ENCODE data around the gene MSI2.

The MSI2 gene

DNA sequence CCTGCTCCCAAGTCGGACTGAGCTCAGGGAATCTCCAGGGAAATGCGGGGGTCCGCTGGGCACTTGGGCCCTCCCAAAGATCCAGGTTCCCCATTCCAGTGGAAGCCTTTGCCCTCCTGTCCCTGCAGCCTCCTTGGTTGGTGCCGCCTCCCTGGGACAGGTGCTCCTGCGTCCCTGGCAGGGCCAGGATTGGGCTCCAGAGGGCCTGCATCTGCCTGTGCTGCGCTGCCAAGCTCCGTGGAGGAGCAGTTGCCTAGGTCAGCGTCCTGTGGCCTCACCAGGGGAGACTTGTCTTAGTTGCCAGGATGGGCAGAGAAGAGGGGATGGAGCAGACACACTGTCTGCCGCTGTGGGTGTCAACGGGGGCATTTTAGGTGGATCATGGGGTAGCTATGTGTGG, 67.1 kb downstream of the MSI2 start:
- DNase-seq, result no peak

DNA sequence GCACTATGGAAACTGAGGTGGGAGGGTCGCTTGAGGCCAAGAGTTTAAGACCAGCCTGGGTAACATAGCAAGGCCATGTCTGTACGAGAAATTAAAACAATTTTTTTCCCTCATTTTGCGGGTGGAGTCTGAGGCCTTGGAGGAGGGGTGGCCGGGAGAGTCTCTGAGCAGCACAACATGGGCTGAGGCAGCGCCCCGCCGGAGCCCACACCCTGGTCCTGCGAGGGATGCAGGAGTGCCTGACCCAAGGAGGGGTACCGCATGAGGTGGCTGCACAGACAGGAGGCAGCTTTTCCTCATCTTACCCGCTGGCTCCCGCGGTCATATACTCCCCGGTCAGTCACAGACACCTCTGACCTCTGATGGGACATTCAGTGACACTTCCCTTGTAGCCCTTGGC, 67.7 kb downstream of the MSI2 start:
- DNase-seq, result no peak

DNA sequence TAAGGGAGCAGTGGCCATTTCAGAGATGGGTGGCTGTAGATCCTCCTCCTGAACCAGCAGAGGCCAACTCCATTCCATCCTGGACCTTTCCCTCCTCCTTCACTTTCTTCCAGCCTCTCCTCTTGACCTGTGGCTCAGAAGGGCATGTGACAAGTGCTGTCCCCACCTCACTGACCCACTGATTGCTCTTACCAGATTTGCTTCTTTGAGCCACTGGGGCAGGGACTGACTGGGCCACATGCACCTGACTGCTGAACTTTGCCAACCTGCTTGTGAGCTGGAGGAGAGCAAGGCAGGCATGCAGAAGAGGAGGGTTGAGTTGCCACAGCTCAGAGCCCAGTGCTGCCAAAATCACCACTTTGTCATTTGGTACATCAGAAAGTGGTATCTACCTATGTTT, 68.3 kb downstream of the MSI2 start:
- no peak for DNase-seq

DNA sequence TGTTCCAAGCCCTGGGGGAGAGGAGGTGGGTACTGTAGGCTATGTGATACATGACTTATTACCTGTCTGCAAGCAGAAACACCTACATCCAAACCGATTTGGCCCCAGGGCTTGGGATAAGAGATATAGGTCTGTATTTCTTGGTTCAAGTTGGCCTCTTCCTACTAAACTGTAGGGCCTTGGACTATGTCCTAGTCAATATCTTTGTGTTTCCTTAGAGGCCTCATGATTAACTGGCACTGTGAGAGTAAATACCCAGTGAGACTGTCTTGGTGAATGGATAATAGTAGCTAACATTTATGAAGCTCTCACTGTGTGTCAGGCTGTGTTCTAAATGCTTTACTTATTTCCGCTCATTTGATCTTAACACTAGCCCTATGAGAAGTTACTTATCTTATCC, 70.0 kb downstream of the MSI2 start:
- DNase-seq, result no peak

DNA sequence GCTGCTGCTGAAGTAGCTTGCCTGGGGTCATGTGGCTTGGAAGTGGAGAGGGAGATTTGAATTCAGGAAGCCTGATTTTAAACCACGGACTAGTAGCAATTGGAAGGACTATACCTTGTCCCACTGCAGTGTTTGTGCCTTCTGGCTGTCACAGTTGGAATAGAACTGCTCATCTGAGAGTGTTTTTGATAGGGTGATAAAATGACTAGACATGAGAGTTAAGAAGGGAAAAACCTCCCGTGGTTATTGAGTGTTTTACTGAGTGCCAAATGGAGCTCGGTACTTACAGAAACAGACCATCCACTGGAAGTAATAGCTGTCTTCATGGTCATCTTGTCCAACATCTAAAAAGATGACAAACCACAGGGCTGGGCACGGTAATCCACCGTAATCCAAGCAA, 70.4 kb downstream of the MSI2 start:
- DNase-seq, result no peak

DNA sequence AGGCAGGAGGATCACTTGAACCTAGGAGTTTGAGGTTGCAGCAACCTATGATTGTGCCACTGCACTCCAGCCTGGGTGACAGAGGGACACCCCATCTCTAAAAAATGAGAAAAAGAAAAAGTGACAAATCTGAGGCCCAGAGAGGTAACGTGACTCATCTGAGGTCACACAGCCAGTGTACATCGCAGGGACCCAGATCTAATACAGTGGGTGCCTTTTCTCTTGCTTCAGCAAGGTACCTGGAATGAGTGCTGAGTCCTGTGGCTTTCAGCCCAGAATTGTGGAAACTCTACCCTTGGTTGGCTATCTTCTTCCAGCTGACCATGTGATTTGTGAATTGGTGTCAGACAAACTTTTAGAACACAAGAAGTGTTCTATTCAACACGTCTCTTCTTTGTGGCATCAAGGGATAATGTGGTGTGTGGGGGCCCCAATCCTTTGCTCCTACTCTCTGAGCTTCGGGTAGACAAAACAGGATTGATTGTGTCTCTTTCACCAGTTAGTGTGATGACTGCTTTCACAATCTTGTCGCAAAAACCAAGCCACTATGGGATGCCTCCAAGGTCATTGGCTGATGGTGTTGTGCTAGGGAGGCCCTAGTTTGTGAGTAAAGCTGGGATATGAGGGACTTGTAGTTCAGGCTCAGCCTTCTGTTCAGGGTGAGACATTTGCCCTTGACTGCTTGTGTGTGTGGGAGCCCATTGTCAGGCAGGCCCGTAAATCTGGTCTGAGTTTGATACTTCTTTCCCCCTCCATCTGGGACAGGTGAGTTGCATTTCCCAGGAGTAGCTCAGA, 71.0 kb downstream of the MSI2 start:
- DNase-seq, result no peak

DNA sequence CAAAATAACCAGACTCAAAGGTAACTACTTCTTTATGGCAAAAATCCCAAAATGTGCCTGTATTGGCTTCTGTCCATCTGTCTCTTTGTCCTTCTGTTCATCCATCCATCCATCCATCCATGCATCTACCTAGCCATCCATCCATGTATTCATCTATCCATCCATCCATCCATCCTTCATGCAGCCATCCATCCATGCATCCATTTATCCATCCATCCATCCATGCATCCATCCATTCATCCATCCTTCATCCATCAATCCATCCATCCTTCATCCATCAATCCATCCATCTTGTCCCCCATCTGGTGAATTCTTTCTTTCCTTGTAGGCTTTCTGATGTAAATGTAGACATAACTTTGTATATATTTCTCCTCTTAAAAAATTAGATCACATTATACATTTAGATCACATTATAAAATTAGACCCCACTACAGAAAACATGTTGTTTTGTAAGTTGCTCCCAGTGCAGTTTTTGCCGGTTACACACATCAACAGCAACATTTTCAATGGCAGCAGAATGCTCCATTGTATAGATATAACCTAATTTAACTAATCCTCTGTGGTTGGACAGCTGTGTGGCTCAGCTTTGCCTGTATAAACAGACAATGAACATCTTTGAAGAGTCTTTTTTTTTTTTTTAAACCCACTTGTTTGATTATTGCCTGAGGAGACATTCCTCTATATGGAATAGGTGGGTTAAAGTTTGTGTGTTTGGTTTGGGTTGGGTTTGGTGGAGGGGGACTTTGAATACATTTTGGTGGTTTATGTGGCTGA, 72.0 kb downstream of the MSI2 start:
- DNase-seq, result no peak

DNA sequence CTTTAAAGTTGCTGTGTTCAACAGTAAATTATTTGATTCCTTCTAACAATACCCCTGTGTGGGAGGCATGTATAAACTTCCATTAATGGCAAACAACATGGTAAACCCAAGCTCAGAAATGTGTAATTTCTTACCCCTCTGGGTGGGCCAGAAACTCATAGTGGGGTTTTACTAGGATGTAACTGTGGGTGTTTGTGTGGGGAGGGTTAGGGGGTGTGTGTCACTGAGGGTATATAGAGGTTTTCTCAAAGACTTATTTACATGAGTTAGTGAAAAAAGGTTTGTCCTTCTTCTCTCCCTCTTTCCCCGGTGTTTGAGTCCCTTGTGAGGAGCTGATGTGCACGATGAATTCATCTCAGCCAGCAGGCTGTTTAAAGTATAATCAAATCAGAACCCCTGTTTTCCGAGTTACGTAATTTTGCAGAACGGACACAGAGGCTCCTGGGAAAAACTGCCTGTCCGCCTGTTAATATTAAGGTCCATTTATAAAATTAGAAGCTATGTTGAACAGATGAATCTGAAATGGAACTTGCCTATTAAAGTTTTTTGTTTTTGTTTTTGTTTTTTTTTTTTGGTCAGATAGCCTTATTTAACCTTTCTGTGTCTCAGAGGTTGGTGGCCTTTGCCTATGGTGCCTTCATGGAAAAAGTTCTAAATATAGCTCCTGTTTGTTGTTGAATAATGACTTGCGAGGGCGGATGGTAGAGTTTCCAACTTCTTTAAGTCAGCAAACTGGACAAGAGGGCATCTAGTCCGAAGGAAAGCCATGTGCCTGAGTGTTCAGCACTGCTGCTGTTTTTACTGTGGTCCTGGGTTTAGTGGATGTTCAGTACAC, 73.3 kb downstream of the MSI2 start:
- no peak for DNase-seq

DNA sequence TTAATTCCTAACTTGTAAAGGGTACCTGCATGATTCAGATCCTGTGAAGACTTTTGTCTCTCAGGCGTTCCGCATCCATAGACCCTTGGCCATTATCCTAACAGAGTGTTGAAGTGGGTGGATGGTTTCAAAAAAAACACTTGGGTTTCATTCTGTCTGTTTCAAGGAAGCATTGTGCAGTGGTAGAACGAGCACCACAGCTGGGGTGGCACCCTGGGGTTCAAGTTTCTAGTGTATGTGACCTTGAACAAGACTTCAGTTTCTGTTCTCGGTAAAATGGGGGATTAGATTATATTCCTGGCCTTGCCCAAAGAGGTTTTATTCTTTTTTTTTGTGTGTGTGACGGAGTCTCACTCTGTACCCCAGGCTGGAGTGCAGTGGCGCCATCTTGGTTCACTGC, 74.3 kb downstream of the MSI2 start:
- no peak for DNase-seq

DNA sequence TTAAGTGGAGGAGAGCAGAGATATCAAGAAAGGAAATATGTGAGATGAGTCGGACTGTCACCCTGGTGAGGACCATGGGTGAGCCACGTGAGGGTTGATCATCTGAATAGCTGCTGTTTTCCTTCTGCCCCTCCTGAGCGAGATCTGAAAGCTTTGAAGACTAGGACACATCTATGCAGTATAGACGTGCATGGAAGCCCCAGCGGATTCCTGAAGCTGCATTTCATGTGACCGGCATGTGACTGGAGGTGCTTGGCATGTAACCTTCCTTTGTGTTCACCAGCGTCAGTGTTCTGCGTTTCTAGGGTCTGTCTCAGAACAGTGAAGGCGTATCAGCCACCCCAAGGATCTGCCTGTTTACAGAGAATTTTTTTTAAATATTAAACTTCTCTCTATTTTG, 75.1 kb downstream of the MSI2 start:
- DNase-seq, result no peak

DNA sequence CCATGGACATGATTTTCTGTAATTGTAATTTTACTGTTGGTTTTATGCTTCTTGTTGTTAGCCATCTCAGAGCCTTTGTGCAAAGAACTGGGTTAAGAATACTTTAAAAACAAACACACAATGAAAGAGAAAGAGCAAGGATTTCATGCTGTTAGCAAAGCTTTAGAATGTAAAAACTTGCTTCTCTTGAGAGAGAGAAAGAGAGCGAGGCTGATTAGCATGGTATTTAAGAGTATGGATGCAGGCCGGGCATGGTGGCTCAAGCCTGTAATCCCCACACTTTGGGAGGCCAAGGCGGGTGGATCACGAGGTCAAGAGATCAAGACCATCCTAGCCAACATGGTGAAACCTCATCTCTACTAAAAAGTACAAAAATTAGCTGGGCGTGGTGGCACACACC, 76.2 kb downstream of the MSI2 start:
- DNase-seq, result no peak

DNA sequence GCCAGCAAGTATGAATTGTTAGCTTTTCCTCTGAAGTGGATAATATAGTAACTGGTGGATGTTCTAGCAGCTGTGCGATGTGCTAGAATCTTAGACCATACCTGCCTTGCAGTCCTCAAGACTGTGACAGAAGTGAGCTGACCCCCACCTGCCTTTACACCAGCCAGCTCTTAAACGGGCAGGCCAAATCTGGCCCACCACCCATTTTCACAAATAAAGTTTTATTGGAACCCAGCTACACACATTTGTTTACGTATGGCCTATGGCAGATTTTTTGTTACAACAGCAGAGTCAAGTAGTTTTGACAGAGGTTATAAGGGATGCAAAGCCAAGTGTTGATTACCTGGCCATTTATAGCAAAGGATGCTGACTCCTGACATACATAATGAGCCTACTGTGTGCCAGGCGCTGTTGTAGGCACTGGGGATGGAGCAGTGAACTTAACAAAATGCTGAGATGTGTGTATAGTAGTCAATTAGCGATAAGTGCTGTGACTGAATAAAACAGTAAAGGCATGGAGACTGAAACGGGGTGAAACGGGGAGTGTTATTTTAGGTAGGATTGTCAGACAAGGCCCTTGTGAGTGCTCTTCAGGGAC, 79.0 kb downstream of the MSI2 start:
- DNase-seq, result no peak

DNA sequence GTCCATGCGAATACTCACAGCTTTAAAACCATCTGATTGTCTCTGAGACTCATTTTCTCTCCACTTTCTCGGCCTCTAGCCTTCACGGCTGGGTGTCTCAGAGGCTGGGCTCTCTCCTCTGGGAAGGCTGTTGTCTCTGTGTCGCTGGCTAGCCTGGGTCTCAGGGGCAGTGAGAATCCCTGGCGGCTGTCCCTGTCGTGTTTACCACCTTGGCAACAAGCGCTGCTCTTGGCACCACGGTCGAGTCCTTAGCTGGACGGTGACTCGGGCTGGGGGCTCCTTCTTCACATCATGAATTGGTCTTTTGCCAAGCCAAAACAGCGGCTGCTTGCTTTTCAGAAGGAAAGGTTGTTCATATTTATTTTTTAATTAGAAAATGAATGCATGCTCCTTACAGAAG, 81.1 kb downstream of the MSI2 start:
- DNase-seq, result no peak

DNA sequence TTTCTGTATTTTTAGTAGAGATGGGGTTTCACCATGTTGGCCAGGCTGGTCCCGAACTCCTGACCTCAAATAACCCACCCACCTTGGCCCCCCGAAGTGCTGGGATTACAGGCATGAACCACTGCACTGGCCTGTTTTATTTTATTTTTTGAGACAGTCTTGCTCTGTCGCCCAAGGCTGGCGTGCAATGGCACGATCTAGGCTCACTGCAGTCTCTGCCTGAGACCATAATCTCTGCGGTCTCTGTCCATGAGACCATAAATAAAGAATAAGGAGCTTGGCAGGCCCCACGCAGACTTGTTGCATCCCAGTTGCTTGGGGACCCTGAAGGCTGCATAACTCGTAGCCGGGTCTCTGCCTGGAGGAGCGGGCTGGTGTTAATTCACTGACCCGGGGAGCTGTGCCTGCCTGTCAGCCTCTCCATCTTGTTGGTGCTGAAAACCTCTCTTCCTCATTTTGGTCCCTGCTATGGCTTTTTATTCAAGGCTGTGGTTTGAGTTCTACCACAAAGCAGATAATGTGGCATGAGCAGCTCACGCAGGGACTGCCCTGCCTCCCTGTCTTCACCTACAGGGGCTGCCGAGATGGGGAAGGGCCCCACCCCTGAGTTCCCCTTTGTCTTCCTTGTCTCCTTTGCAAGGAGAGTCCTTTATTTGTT, 82.1 kb downstream of the MSI2 start:
- no peak for DNase-seq

DNA sequence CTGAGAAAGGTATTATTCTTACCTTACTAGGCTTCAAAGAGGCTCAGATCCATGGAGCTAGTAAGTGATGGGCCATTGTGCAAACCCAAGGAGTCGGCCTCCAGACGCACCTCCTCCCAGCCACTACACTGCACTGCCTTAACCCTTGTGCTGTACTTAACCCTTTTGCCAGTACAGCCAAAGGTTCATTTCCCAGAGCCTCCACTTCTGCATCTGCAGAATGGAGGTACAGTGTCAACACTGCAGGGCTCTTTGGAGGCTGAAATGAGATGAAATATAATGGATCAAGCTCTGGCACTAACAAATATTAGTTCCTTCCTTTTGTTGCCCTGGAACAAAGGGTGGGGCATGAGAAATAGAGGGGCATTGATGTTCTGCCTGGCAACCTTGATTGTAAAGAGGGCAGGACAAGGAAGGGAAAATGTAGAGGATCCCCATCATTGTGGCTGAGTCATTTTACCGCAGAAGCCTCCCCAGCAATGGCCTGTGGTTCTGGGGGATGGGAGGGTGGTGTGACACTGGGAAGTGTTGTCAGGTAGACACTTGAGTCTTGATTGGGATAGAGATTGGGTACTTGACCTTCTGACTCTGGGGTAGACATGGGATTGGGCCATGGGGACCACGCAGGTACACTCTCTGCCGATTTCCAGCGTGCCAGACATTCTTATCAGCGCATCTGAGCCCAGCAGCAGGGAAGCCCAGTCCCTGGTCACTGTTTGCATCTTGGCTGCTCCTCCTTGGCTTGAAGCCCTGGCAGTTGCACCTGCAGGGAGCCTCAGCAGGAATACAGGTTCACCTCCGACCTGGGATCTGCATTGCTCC, 84.0 kb downstream of the MSI2 start:
- DNase-seq, result no peak

DNA sequence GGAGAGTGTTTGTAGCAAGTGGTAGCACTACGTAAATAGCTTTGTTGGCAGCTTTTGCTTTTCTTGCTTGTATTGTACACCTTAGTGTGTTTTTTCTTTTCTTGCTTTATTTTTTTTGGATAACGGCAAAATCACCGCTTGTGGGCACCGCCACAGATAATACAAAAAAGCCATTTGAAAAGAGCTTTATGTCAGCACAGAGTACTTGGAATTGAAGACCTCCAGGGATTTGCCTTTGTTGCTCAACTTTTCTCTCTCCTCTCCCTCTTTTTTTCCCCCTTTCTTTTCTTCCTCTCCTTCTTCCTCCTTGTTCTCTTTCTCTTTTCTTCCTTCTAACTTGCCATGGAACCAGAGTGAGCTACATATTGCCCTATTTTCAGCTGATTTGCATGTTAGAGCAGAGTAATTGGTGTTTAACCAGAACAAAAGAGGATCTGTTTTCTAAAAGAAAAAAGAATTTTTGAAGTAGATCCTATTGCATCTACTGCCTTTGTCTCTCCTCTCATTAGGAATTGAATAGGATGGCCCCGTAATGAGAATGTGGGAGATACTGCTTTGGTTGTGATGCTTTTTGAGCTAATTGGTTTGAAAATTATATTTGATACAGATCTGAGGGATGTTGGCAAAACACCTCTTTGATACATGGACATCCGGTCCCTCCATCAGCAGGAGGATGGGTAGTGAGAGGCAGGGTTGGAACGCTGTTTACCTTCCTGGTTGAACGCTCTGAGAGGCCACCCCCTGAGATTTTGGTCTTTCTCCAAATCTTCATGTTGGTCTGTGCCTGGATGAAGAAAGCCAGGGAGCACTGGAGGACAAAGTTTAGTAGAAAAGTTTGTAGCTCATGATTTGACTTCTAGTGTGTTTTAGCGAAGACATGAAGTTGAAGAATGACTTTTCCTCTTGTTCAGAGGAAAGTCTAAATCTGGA, 85.6 kb downstream of the MSI2 start:
- DNase-seq, result no peak

DNA sequence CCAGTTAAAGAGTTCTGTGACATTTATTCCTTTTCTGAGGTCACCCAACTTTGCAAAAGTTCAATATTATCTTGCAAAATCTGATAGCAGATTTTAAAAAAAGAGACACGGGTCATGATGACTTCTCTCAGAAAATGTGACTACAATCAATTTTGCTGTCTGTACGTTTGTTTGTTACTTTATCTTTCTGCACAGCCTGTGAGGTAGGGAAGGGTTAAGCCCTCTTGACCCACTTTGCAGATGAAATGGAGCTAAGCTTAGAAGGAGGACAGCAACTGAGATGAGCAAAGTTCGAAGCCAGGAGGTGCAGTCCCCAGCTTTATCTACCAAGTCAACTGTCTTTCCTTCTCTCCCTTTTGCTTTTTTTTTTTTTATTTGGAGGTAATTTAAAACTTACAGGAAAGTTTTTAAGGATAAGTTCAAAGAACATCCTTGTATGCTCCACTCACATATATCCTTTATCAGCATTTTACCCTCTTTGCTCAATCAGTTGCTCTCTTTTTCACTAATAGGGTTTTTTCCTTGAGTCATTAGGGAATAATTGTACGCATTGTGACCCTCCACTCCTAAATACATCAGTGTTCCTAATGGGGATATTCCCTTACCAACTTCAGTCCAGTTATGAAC, 86.8 kb downstream of the MSI2 start:
- DNase-seq, result no peak

DNA sequence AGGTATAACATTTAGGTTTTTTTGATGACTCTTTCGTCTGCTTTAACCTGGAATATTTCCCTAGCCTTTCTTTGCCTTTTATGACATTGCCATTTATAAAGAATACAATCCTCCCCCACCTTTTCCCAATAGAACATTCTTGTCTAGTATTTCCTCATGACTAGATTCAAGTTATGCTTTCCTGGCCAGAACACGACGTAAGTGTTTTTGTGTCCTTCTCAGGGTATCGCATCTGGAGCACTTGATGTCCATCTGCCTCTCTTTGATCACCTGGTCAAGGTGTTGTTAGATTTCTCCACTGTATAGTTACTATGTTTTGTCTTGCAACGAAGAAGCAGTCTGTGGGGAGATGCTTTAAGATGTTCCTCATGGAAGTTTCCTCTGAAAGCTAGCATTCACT, 87.4 kb downstream of the MSI2 start:
- DNase-seq, result no peak

DNA sequence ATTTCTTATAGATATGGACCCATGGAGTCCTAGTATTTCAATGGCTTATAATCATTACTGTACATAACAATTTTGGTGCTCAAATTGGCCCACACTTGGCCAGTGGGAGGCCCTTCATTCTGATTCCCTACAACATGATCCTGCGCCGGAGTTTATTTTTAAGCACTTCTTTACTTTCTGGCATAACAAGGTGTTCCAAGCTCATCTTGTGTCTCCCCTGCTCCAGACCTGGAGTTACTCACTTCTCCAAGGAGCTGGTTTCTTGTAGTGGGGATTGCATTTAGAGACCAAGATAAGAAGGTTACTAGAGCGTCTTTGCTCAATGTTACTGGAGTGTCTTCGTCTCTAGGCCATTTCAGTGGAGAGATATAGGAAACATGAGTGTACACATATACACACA, 87.9 kb downstream of the MSI2 start:
- DNase-seq, result no peak

All from DMS53 (cell line).